ENCODE results near the gene GGACT. TPM values are rescaled to one million over a fixed set of nuclear protein-coding genes. Genes with fewer than 3 reads are reported as not detected.
A peak's percentile ranks its signal among the peaks of the same experiment; 100 is the strongest.

GGACT gene
- total RNA-seq, 1 experiment from 2014 or later = 3.8 TPM

- Histone ChIP-seq H3K27ac (ENCODE audit: low read depth, low read length, poor library complexity, severe bottlenecking) (peak overlapping the region; percentile 80), H3K4me1 (ENCODE audit: insufficient read depth, low read length, poor library complexity, severe bottlenecking) (peaks cover 93% of the 10 kb centered on the region), H3K9me3 (ENCODE audit: low read depth, low read length, poor library complexity, severe bottlenecking) (no peaks in the 10 kb centered on the region), H3K4me3 (ENCODE audit: low read depth, low read length, poor library complexity, severe bottlenecking) (no peak overlapping the region), H3K27me3 (replicated peaks; ENCODE audit: insufficient read depth, low read depth, low read length, poor library complexity) (no peaks in the 10 kb centered on the region), H3K36me3 (ENCODE audit: insufficient read depth, low read length, poor library complexity, severe bottlenecking) (no peaks in the 10 kb centered on the region)
- no TSS peak for BruUV-seq (replicated peaks)
- ChIA-PET POLR2A (ENCODE audit: low non-redundant PET) (no interaction called here), CTCF (no interaction called here)
- intact Hi-C loops (cut with micrococcal nuclease; ENCODE audit: unreplicated experiment) = loop anchor here (10.0 kb wide), 2 partner anchors 385 to 605 kb away; no protein-coding TSS in a partner anchor
- no peak for DNase-seq (ENCODE audit: low spot score)
- TF ChIP-seq EZH2 (IDR thresholded peaks at IDR 0.05; ENCODE audit: borderline replicate concordance, low read depth, low read length, poor library complexity, severe bottlenecking) = no peak
- TF ChIP-seq, protein P1, sequence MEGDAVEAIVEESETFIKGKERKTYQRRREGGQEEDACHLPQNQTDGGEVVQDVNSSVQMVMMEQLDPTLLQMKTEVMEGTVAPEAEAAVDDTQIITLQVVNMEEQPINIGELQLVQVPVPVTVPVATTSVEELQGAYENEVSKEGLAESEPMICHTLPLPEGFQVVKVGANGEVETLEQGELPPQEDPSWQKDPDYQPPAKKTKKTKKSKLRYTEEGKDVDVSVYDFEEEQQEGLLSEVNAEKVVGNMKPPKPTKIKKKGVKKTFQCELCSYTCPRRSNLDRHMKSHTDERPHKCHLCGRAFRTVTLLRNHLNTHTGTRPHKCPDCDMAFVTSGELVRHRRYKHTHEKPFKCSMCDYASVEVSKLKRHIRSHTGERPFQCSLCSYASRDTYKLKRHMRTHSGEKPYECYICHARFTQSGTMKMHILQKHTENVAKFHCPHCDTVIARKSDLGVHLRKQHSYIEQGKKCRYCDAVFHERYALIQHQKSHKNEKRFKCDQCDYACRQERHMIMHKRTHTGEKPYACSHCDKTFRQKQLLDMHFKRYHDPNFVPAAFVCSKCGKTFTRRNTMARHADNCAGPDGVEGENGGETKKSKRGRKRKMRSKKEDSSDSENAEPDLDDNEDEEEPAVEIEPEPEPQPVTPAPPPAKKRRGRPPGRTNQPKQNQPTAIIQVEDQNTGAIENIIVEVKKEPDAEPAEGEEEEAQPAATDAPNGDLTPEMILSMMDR (conservative IDR thresholded peaks at IDR 0.05; ENCODE audit: low read depth, low read length) = no peak
These were observed 69.0 kb downstream of the GGACT start for GRCh38 chr13:100519626-100520025.

GRCh38 chr13:100518394-100519062 lies 70.1 kb downstream of the GGACT start:
- no peaks in the 10 kb centered on the region for H3K27me3 ChIP-seq (replicated peaks; ENCODE audit: insufficient read depth, low read depth, low read length, poor library complexity)
- DNase-seq (ENCODE audit: low spot score) = no peak
- H3K4me1 ChIP-seq (ENCODE audit: insufficient read depth, low read length, poor library complexity, severe bottlenecking) = peaks cover 98% of the 10 kb centered on the region
- ChIA-PET POLR2A (ENCODE audit: low non-redundant PET) (no interaction called here), CTCF (no interaction called here)
- TF ChIP-seq EZH2 (IDR thresholded peaks at IDR 0.05; ENCODE audit: borderline replicate concordance, low read depth, low read length, poor library complexity, severe bottlenecking) = no peak
- TF ChIP-seq, protein P1 (conservative IDR thresholded peaks at IDR 0.05; ENCODE audit: low read depth, low read length) = no peak
- H3K9me3 ChIP-seq (ENCODE audit: low read depth, low read length, poor library complexity, severe bottlenecking) = no peaks in the 10 kb centered on the region
- intact Hi-C loops (cut with micrococcal nuclease; ENCODE audit: unreplicated experiment) = loop anchor here (10.0 kb wide), 2 partner anchors 384 to 606 kb away; no protein-coding TSS in a partner anchor
- no peaks in the 10 kb centered on the region for H3K36me3 ChIP-seq (ENCODE audit: insufficient read depth, low read length, poor library complexity, severe bottlenecking)
- BruUV-seq (replicated peaks) = no TSS peak
- H3K4me3 ChIP-seq (ENCODE audit: low read depth, low read length, poor library complexity, severe bottlenecking) = no peak overlapping the region
- H3K27ac ChIP-seq (ENCODE audit: low read depth, low read length, poor library complexity, severe bottlenecking) = peak overlapping the region; percentile 80

DNA sequence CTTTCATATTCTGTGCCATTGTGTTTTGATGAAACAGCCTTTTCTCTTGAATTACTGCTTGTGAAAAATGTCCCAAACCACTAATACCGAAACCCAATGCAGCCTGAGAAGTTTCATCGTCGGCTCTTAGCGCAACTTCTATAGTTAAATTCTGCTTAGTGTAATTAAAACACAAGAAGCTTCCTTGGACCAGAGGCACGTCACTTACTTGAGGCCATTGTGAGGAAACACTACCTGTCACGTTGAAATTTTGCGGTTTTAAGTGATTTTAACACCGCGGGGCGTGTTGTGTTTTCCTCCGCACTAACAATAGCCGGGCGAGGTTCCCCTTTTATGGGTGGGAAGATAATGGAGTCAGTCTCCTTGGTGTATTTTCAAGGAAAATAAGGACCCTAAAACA lies 70.9 kb downstream of the GGACT start:
- no peaks in the 10 kb centered on the region for H3K36me3 ChIP-seq (ENCODE audit: insufficient read depth, low read length, poor library complexity, severe bottlenecking)
- BruUV-seq (replicated peaks) = no TSS peak
- CTCF ChIA-PET = no interaction called here
- intact Hi-C loops (cut with micrococcal nuclease; ENCODE audit: unreplicated experiment) = loop anchor here (10.0 kb wide), 2 partner anchors 383 to 607 kb away; no protein-coding TSS in a partner anchor
- peaks cover 98% of the 10 kb centered on the region for H3K4me1 ChIP-seq (ENCODE audit: insufficient read depth, low read length, poor library complexity, severe bottlenecking)
- no peak for TF ChIP-seq EZH2 (IDR thresholded peaks at IDR 0.05; ENCODE audit: borderline replicate concordance, low read depth, low read length, poor library complexity, severe bottlenecking)
- TF ChIP-seq, protein P1 (conservative IDR thresholded peaks at IDR 0.05; ENCODE audit: low read depth, low read length) = no peak
- no peak for DNase-seq (ENCODE audit: low spot score)
- H3K9me3 ChIP-seq (ENCODE audit: low read depth, low read length, poor library complexity, severe bottlenecking) = no peaks in the 10 kb centered on the region
- POLR2A ChIA-PET (ENCODE audit: low non-redundant PET) = no interaction called here
- H3K4me3 ChIP-seq (ENCODE audit: low read depth, low read length, poor library complexity, severe bottlenecking) = no peak overlapping the region
- peak overlapping the region; percentile 80 for H3K27ac ChIP-seq (ENCODE audit: low read depth, low read length, poor library complexity, severe bottlenecking)
- no peaks in the 10 kb centered on the region for H3K27me3 ChIP-seq (replicated peaks; ENCODE audit: insufficient read depth, low read depth, low read length, poor library complexity)

All from A673 (cell line).